ENCODE results near the gene DGLUCY. TPM values are rescaled to one million over a fixed set of nuclear protein-coding genes. Genes with fewer than 3 reads are reported as not detected.

Gene DGLUCY
- total RNA-seq, 2 donors from 2014 or later: 88.0 to 148 TPM

DNA sequence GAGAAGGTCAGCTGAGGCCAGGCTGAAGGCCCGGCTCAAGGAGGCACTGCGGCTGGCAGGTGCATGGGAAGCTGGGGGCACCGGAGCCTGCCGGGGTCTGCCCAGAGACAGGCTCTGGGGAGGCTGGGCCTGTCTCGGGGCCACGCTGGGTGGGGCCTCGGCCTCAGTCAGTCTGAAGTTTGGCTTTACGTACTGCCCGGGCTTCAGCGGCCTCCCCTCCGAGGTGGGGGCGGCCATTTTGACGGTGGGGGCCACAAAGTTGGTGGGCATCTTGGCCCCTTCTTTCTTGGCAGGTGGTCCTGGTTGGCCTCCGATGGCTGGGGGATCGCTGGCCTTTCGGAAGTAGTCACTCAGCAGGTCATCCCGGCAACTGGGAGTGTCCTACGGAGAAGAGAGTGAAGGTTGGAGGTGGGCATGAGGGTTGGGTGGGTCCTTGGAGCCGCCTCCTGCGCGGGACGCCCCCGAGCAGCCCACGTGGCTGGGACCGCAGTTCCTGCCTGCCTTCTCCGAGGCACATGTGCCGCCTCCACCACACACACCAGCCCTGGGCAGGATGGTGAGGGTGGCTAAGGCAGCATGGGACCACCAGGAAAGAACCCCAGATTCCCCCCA, 159.5 kb downstream of the DGLUCY start:
- Histone ChIP-seq H3K9me3 (no peaks in the 10 kb centered on the region), H3K27ac (no peak overlapping the region), H3K4me1 (replicated peaks) (peaks cover 12% of the 10 kb centered on the region), H3K27me3 (replicated peaks; ENCODE audit: insufficient read depth) (no peaks in the 10 kb centered on the region), H3K4me3 (no peak overlapping the region), H3K36me3 (no peaks in the 10 kb centered on the region)
- 95% methylated on average over 26 of the region's 27 CpGs for WGBS
- TF ChIP-seq, protein P1, sequence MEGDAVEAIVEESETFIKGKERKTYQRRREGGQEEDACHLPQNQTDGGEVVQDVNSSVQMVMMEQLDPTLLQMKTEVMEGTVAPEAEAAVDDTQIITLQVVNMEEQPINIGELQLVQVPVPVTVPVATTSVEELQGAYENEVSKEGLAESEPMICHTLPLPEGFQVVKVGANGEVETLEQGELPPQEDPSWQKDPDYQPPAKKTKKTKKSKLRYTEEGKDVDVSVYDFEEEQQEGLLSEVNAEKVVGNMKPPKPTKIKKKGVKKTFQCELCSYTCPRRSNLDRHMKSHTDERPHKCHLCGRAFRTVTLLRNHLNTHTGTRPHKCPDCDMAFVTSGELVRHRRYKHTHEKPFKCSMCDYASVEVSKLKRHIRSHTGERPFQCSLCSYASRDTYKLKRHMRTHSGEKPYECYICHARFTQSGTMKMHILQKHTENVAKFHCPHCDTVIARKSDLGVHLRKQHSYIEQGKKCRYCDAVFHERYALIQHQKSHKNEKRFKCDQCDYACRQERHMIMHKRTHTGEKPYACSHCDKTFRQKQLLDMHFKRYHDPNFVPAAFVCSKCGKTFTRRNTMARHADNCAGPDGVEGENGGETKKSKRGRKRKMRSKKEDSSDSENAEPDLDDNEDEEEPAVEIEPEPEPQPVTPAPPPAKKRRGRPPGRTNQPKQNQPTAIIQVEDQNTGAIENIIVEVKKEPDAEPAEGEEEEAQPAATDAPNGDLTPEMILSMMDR (IDR thresholded peaks at IDR 0.05): no peak
- TF ChIP-seq POLR2A (IDR thresholded peaks at IDR 0.05) (no peak), POLR2AphosphoS5 (IDR thresholded peaks at IDR 0.05) (no peak)
- no peak for DNase-seq (ENCODE audit: low spot score)
- intact Hi-C loops (cut with DNase I): no loop called here

DNA sequence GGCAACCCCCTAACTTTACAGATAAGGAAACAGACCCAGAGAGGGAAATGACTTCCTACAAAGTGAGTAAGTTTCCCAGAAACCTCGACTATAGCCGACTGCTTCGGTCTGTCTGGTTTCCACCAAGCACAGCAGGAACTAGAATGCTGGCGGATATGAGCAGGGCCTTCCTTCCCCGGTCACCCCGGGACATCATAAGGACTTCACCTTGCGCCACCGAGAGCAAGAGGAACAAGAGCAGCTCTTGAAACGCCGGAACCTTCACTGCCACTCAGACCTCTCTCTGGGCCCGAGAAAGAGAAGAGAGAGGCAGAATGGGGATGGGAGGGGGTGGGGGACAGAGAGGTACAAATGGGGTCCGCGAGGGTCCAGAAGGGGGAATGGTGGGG, 160.0 kb downstream of the DGLUCY start:
- Histone ChIP-seq H3K27ac (no peak overlapping the region), H3K4me3 (no peak overlapping the region), H3K27me3 (replicated peaks; ENCODE audit: insufficient read depth) (no peaks in the 10 kb centered on the region), H3K9me3 (no peaks in the 10 kb centered on the region), H3K4me1 (replicated peaks) (peaks cover 12% of the 10 kb centered on the region), H3K36me3 (no peaks in the 10 kb centered on the region)
- no peak for DNase-seq (ENCODE audit: low spot score)
- WGBS: 97% methylated on average over 13 of the region's 13 CpGs
- no peak for TF ChIP-seq POLR2A (IDR thresholded peaks at IDR 0.05)
- TF ChIP-seq, protein P1 (IDR thresholded peaks at IDR 0.05): no peak
- intact Hi-C loops (cut with DNase I): no loop called here

DNA sequence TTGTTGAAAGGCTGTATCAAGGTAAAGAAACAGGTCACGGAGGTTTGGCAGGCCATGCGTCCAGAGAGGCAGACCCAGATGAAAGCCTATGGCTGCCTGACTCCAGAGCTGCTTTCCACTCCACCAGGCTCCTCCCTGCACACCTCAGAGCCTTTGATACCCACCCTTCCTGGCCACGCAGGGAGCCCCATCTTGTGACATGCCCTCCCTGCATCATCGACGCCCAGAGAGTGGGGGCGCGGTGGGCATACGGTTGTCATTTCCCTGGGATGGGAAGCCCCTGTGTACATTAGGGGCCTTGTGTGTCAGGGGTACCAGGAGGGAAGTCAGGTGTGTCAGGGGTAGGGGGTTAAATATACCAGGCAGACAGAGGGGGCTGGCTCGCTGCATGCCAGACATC, 160.9 kb downstream of the DGLUCY start:
- DNase-seq (ENCODE audit: low spot score): no peak
- no peak for TF ChIP-seq POLR2AphosphoS5 (IDR thresholded peaks at IDR 0.05)
- TF ChIP-seq, protein P1 (IDR thresholded peaks at IDR 0.05): no peak
- no peak for TF ChIP-seq POLR2A (IDR thresholded peaks at IDR 0.05)
- Histone ChIP-seq H3K4me1 (replicated peaks) (peaks cover 7% of the 10 kb centered on the region), H3K9me3 (no peaks in the 10 kb centered on the region), H3K27me3 (replicated peaks; ENCODE audit: insufficient read depth) (no peaks in the 10 kb centered on the region), H3K27ac (no peak overlapping the region), H3K36me3 (no peaks in the 10 kb centered on the region), H3K4me3 (no peak overlapping the region)
- intact Hi-C loops (cut with DNase I): no loop called here
- 94% methylated on average over 9 of the region's 9 CpGs for WGBS

Small RNAs within 50 kb of the gene (small RNA-seq; reads per million reads assigned to genes)
- gene RNU7-30P (0 reads per million in 2 donors), gene SNORA11B (0 to 1.4 reads per million in 2 donors)

Other genes starting within 250 kb of the DGLUCY start
- gene RPS6KA5, start 53.4 kb upstream of the DGLUCY start, total RNA-seq: 10 to 100 TPM in 1 of 2 donors, 1 to 10 TPM in 1; 8.9 to 10.3 TPM
- gene GPR68, start 130.6 kb downstream of the DGLUCY start, total RNA-seq: 1 to 10 TPM in 1 of 2 donors, under 1 TPM in 1; 0.87 to 3.0 TPM

Data from prostate gland (tissue), 2 donors.